Liver (tissue), 3 donors: Measurements from ENCODE around the gene RBM20.

Experiments
- CTCF ChIP-seq: fragments of 150-350 bp; IDR thresholded peaks from 2 replicates; pipeline ENCODE4 v1.5.1; 2017; ENCODE audit warnings: improper control_type of control experiment, low read depth, low read length; ENCODE audit not compliant: missing input control
- EGR1 ChIP-seq, 2 donors: IDR thresholded peaks; 2 replicates each; pipeline ENCODE4 v1.6.1; 2016 to 2018; ENCODE audit warnings: antibody characterized with exemption in 2 of 2, low read depth in 2 of 2
- JUND ChIP-seq, 2 donors: IDR thresholded peaks; 2 replicates each; pipeline ENCODE4 v1.6.1; 2016; ENCODE audit warnings: antibody characterized with exemption in 2 of 2
- MAX ChIP-seq: IDR thresholded peaks from 2 replicates; pipeline ENCODE4 v1.6.1; 2016; ENCODE audit warnings: antibody characterized with exemption
- RAD21 ChIP-seq, 2 donors: IDR thresholded peaks; 2 replicates each; pipeline ENCODE4 v1.6.1; 2016; ENCODE audit warnings: antibody characterized with exemption in 2 of 2, mild to moderate bottlenecking in 2 of 2
- REST ChIP-seq: IDR thresholded peaks from 2 replicates; pipeline ENCODE4 v1.6.1; 2016; ENCODE audit warnings: antibody characterized with exemption, mild to moderate bottlenecking
- RXRA ChIP-seq, 2 donors: IDR thresholded peaks; 2 replicates each; pipeline ENCODE4 v1.6.1; 2017 to 2018; ENCODE audit warnings: antibody characterized with exemption in 2 of 2, mild to moderate bottlenecking in 1 of 2
- TAF1 ChIP-seq: conservative IDR thresholded peaks from 2 replicates; pipeline ENCODE4 v1.6.1; 2016; ENCODE audit warnings: antibody characterized with exemption, mild to moderate bottlenecking
- YY1 ChIP-seq: IDR thresholded peaks from 2 replicates; pipeline ENCODE4 v1.6.1; 2016; ENCODE audit warnings: antibody characterized with exemption, mild to moderate bottlenecking
- donor health status: healthy.
- donor health status: healthy.

GRCh38 chr10:110881905-110882304, 237.8 kb downstream of the RBM20 start:
- TF ChIP-seq MAX, result no peak
- no peak for TF ChIP-seq CTCF
- TF ChIP-seq EGR1 (IDR thresholded peaks at IDR 0.05; ENCODE audit: low read depth in 2 of 2), result no peak
- no peak for TF ChIP-seq JUND (IDR thresholded peaks at IDR 0.05)
- no peak for TF ChIP-seq RAD21 (IDR thresholded peaks at IDR 0.05)
- TF ChIP-seq TAF1, result no peak
- no peak for TF ChIP-seq RXRA (IDR thresholded peaks at IDR 0.05)
- no peak for TF ChIP-seq YY1
- TF ChIP-seq REST, result no peak
